Upper lobe of left lung (tissue), 6 donors: ENCODE data around the gene RIOK2. TPM values are rescaled to one million over a fixed set of nuclear protein-coding genes. Genes with fewer than 3 reads are reported as not detected.

Experiments used
- ATAC-seq, 2 donors: fragments of 200-7000 bp; cut with Tn5 transposase; one replicate each; pipeline ENCODE4 v1.9.1; 2022; ENCODE audit warnings: mild to moderate bottlenecking in 2 of 2, moderate library complexity in 2 of 2; ENCODE audit not compliant: low FRiP score in 2 of 2
- DNase-seq, 2 donors: peaks; one replicate each; pipeline ENCODE4 v3.0.0-alpha.2; 2019 to 2020
- H3K27ac ChIP-seq, 4 donors: fragments of 200-600 bp; sonication (generic); one replicate each; pipeline ENCODE4 v1.5.1; 2016 to 2019
- H3K27me3 ChIP-seq, 4 donors: fragments of 200-600 bp; sonication (generic); one replicate each; pipeline ENCODE4 v1.5.1; 2017 to 2019
- H3K36me3 ChIP-seq, 4 donors: fragments of 200-600 bp; sonication (generic); one replicate each; pipeline ENCODE4 v1.5.1; 2016 to 2019
- H3K4me1 ChIP-seq, 4 donors: fragments of 200-600 bp; sonication (generic); one replicate each; pipeline ENCODE4 v1.5.1; 2018 to 2019
- H3K4me3 ChIP-seq, 4 donors: fragments of 200-600 bp; sonication (generic); one replicate each; pipeline ENCODE4 v1.5.1; 2017 to 2019; ENCODE audit warnings: mild to moderate bottlenecking in 2 of 4, moderate library complexity in 1 of 4
- H3K9me3 ChIP-seq, 4 donors: fragments of 200-600 bp; sonication (generic); one replicate each; pipeline ENCODE4 v1.5.1; 2018 to 2019
- CTCF ChIP-seq, 6 experiments: fragments of 450-650 bp in 4 of 6; fragments of 200-600 bp in 2 of 6; sonication (generic) in 2 of 6; IDR thresholded peaks; one replicate each; pipeline ENCODE4 v1.5.1; 2016 to 2019; ENCODE audit warnings: antibody characterized with exemption in 6 of 6
- EP300 ChIP-seq, 4 donors: sonication (generic); formaldehyde crosslinking; IDR thresholded peaks; one replicate each; pipeline ENCODE4 v1.5.1; 2017; ENCODE audit warnings: antibody characterized with exemption in 4 of 4, control low read depth in 2 of 4
- POLR2A ChIP-seq, 4 donors: fragments of 450-650 bp; IDR thresholded peaks; one replicate each; pipeline ENCODE4 v1.5.1; 2016 to 2017; ENCODE audit warnings: antibody characterized with exemption in 4 of 4, mild to moderate bottlenecking in 2 of 4
- POLR2AphosphoS5 ChIP-seq, 2 donors: sonication (generic); formaldehyde crosslinking; IDR thresholded peaks; one replicate each; pipeline ENCODE4 v1.5.1; 2017; ENCODE audit warnings: antibody characterized with exemption in 2 of 2
- WGBS, 2 donors: methylation state at CpG; one replicate each; pipeline ENCODE4 v1.1.5; 2017 to 2018; 5-methylcytosine and 5-hydroxymethylcytosine counted together
- total RNA-seq, 6 donors: library from RNA; depleted of rRNA in 4 of 6; stranded (reverse); fragments of >200 nt in 4 of 6; gene quantifications; one replicate each; pipeline versions ENCODE4 v1.1.0 to v1.2.1, GENCODE V29; 2016 to 2021
- donor health status: DM: no; HTN: no; CAD: no; lungs with moderate emphysema.
- donor health status: DM: no; HTN: yes; CAD: no; lungs with severe emphysema.

Gene RIOK2
- total RNA-seq, 6 donors from 2014 or later: 16.7 to 53.8 (median 19.7) TPM

GRCh38 chr5:97124335-97124734 lies 58.7 kb downstream of the RIOK2 start:
- H3K4me3 ChIP-seq: no peak overlapping the region
- TF ChIP-seq CTCF (IDR thresholded peaks at IDR 0.05): no peak
- no peak for TF ChIP-seq EP300 (IDR thresholded peaks at IDR 0.05)
- TF ChIP-seq POLR2A (IDR thresholded peaks at IDR 0.05): no peak
- no peak for TF ChIP-seq POLR2AphosphoS5 (IDR thresholded peaks at IDR 0.05)
- no peak for DNase-seq
- ATAC-seq: no peak
- no peaks in the 10 kb centered on the region for H3K9me3 ChIP-seq
- no peaks in the 10 kb centered on the region for H3K36me3 ChIP-seq
- H3K27me3 ChIP-seq: no peaks in the 10 kb centered on the region
- peaks cover 0 to 5% (median 1%) of the 10 kb centered on the region in 4 donors for H3K4me1 ChIP-seq
- H3K27ac ChIP-seq: no peak overlapping the region
- 82 to 88% methylated on average over 2 of the region's 2 CpGs for WGBS, 2 donors

- Histone ChIP-seq H3K27me3 (no peaks in the 10 kb centered on the region), H3K27ac (no peak overlapping the region), H3K36me3 (no peaks in the 10 kb centered on the region), H3K9me3 (no peaks in the 10 kb centered on the region), H3K4me3 (no peak overlapping the region), H3K4me1 (no peaks in the 10 kb centered on the region)
- DNase-seq (no peak), ATAC-seq (no peak)
- WGBS, 2 donors: 92 to 96% methylated on average over 5 of the region's 5 CpGs
- TF ChIP-seq POLR2A (IDR thresholded peaks at IDR 0.05): no peak
- no peak for TF ChIP-seq POLR2AphosphoS5 (IDR thresholded peaks at IDR 0.05)
- TF ChIP-seq EP300 (IDR thresholded peaks at IDR 0.05): no peak
- no peak for TF ChIP-seq CTCF (IDR thresholded peaks at IDR 0.05)
Measured at GRCh38 chr5:97121848-97122247, 61.2 kb downstream of the RIOK2 start.

- H3K27me3 ChIP-seq: no peaks in the 10 kb centered on the region
- DNase-seq (no peak), ATAC-seq (no peak)
- no peaks in the 10 kb centered on the region for H3K36me3 ChIP-seq
- H3K4me3 ChIP-seq: no peak overlapping the region
- TF ChIP-seq EP300 (IDR thresholded peaks at IDR 0.05) (no peak), POLR2A (IDR thresholded peaks at IDR 0.05) (no peak), CTCF (IDR thresholded peaks at IDR 0.05) (no peak), POLR2AphosphoS5 (IDR thresholded peaks at IDR 0.05) (no peak)
- WGBS, 2 donors: 50 to 63% methylated on average over 2 of the region's 2 CpGs
- H3K9me3 ChIP-seq: no peaks in the 10 kb centered on the region
- H3K4me1 ChIP-seq: no peaks in the 10 kb centered on the region
- H3K27ac ChIP-seq: no peak overlapping the region
Measured at GRCh38 chr5:97120195-97120594, 62.9 kb downstream of the RIOK2 start.

- Histone ChIP-seq H3K9me3 (no peaks in the 10 kb centered on the region), H3K4me3 (no peak overlapping the region), H3K27ac (no peak overlapping the region), H3K27me3 (no peaks in the 10 kb centered on the region), H3K36me3 (no peaks in the 10 kb centered on the region), H3K4me1 (no peaks in the 10 kb centered on the region)
- WGBS, 2 donors: 82 to 85% methylated on average over 2 of the region's 2 CpGs
- TF ChIP-seq POLR2AphosphoS5 (IDR thresholded peaks at IDR 0.05): no peak
- DNase-seq (no peak), ATAC-seq (no peak)
Measured at GRCh38 chr5:97119007-97119390, 64.0 kb downstream of the RIOK2 start.

GRCh38 chr5:97118261-97119006 lies 64.6 kb downstream of the RIOK2 start:
- DNase-seq (no peak), ATAC-seq (no peak)
- no peaks in the 10 kb centered on the region for H3K36me3 ChIP-seq
- WGBS, 2 donors: 67 to 77% methylated on average over 2 of the region's 2 CpGs
- no peak overlapping the region for H3K27ac ChIP-seq
- H3K4me1 ChIP-seq: no peaks in the 10 kb centered on the region
- H3K27me3 ChIP-seq: no peaks in the 10 kb centered on the region
- H3K9me3 ChIP-seq: no peaks in the 10 kb centered on the region
- TF ChIP-seq POLR2A (IDR thresholded peaks at IDR 0.05) (no peak), EP300 (IDR thresholded peaks at IDR 0.05) (no peak)
- H3K4me3 ChIP-seq: no peak overlapping the region

GRCh38 chr5:97115932-97116331 lies 67.1 kb downstream of the RIOK2 start:
- DNase-seq (no peak), ATAC-seq (no peak)
- H3K27me3 ChIP-seq: no peaks in the 10 kb centered on the region
- no peaks in the 10 kb centered on the region for H3K36me3 ChIP-seq
- H3K9me3 ChIP-seq: no peaks in the 10 kb centered on the region
- no peak overlapping the region for H3K27ac ChIP-seq
- no peak overlapping the region for H3K4me3 ChIP-seq
- TF ChIP-seq CTCF (IDR thresholded peaks at IDR 0.05) (no peak), POLR2AphosphoS5 (IDR thresholded peaks at IDR 0.05) (no peak), POLR2A (IDR thresholded peaks at IDR 0.05) (no peak), EP300 (IDR thresholded peaks at IDR 0.05) (no peak)
- no peaks in the 10 kb centered on the region for H3K4me1 ChIP-seq
- 80 to 86% methylated on average over 6 to 9 of the region's 9 CpGs for whole genome bisulfite sequencing, 2 donors
